Measurements from ENCODE around the gene ETS2. TPM values are rescaled to one million over a fixed set of nuclear protein-coding genes. Genes with fewer than 3 reads are reported as not detected.

ETS2 gene
- total RNA-seq, 2 experiments from 2014 or later: 17.0 to 20.1 TPM

DNA sequence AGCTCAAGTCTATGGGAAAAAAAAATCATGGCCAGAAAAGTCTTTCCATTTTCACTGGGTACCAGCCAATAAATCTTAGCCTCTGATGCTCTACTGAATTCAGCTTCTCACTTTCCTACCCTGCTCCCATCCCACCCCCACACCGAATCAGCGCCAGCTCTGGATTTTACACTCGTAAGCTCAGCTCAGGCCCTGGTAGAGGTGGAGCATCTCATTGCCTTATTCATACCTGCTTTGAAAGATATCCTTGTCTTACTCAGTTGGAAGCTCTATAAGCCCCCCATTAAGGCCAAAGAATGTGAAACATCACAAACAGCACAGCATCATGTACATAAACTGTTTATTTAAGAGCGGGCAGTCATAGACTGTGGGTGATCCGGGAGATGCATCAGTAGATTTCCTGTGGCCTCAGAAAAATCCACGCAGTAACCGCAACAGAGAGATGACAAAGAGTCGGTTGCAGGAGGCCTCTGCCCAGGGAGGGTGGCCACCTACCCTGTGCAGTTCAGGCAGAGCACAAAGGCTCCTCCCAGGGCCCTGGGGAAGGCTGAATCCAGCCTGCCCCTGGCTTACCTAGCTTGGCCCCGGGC, 36.4 kb upstream of the ETS2 start:
- Mint-ChIP-seq H3K36me3 (ENCODE audit: low read depth) (peaks cover 10% of the 10 kb centered on the region), H3K4me3 (no peak overlapping the region), H3K9me3 (ENCODE audit: insufficient read depth) (no peaks in the 10 kb centered on the region), H3K4me1 (ENCODE audit: low read depth) (peaks cover 45% of the 10 kb centered on the region), H3K27ac (peak overlapping the region; percentile 100), H3K27me3 (ENCODE audit: low read depth) (no peaks in the 10 kb centered on the region)
- CTCF ChIA-PET: interaction anchor here (0.8 to 3.4 kb wide), 6 partner anchors 8 to 38 kb away, joined by 3 to 17 read pairs (median 4); no protein-coding TSS in a partner anchor
- ATAC-seq (no peak), DNase-seq (no peak)
- POLR2A ChIA-PET: interaction anchor here (0.7 to 3.2 kb wide), 6 partner anchors 11 to 235 kb away, joined by 3 to 10 read pairs (median 4); partner anchors contain the start of gene ETS2

DNA sequence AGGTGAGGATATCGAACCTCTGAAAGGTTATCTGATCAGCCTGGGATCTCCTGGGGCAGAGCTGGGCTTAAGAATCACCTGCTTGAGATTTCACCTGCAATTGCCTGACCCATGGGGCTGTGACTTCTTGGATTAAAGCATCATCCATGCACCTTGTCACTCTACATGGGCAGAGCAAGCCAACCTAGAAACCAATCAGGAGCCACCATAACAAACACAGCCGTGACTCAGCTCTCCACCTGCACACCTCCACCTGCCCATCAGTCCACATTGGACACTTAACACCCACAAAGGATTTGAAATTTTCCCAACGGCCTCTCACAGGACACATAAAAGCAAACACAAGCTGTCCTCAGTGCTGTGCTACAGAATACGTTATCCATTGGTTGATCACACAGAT, 35.1 kb upstream of the ETS2 start:
- POLR2A ChIA-PET: interaction anchor here (1.1 to 3.2 kb wide), 2 partner anchors 35 to 234 kb away, joined by 3 to 10 read pairs; partner anchors contain the start of gene ETS2

DNA sequence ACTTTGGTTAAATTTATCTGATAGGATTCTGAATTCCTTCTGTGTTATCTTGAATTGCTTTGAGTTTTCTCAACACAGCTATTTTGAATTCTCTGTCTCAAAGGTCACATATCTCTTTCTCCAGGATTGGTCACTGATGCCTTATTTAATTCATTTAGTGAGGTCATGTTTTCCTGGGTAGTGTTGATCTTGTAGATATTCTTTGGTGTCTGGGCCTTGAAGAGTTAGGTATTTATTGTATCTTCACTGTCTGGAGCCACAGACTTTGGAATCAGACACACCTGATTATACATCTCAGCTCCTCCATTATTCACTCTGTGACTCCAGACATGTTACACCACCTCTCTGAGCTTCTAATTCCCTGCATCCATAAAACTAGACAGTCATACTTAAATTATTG, 34.2 kb upstream of the ETS2 start:
- Mint-ChIP-seq H3K9me3 (ENCODE audit: insufficient read depth) (no peaks in the 10 kb centered on the region), H3K27me3 (ENCODE audit: low read depth) (no peaks in the 10 kb centered on the region), H3K4me1 (ENCODE audit: low read depth) (peaks cover 41% of the 10 kb centered on the region), H3K36me3 (ENCODE audit: low read depth) (no peaks in the 10 kb centered on the region), H3K4me3 (no peak overlapping the region), H3K27ac (no peak overlapping the region)
- ATAC-seq (no peak), DNase-seq (no peak)
- CTCF ChIA-PET: no interaction called here
- POLR2A ChIA-PET: no interaction called here

More for the DNA sequence above, 35.1 kb upstream of the ETS2 start:
- DNase-seq (no peak), ATAC-seq (no peak)
- Mint-ChIP-seq H3K4me3 (no peak overlapping the region), H3K27me3 (ENCODE audit: low read depth) (no peaks in the 10 kb centered on the region), H3K36me3 (ENCODE audit: low read depth) (peaks cover 5% of the 10 kb centered on the region), H3K9me3 (ENCODE audit: insufficient read depth) (no peaks in the 10 kb centered on the region), H3K27ac (no peak overlapping the region), H3K4me1 (ENCODE audit: low read depth) (peaks cover 43% of the 10 kb centered on the region)
- CTCF ChIA-PET: interaction anchor here (1.3 to 3.3 kb wide), 2 partner anchors 16 to 35 kb away, joined by 4 to 17 read pairs; no protein-coding TSS in a partner anchor

DNA sequence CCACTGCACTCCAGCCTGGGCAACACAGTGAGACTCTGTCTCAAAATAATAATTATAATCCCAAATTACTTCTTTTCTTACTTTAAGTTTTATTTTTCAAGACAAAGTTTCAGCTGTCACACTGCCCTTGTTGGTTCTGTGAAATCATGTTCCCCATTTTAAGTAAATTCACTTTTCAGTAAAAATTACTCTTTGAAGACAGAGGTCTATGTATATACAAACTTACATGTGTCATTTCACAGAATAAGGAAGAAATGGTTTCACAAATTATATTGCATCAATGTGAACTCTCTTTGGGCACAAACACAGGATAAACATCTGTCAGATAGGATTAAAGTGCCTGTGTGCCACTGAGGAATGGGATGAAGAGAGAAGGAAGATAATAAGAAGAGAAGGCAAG, 33.1 kb upstream of the ETS2 start:
- Mint-ChIP-seq H3K36me3 (ENCODE audit: low read depth) (no peaks in the 10 kb centered on the region), H3K9me3 (ENCODE audit: insufficient read depth) (no peaks in the 10 kb centered on the region), H3K4me1 (ENCODE audit: low read depth) (peaks cover 45% of the 10 kb centered on the region), H3K4me3 (no peak overlapping the region), H3K27ac (no peak overlapping the region), H3K27me3 (ENCODE audit: low read depth) (no peaks in the 10 kb centered on the region)
- ATAC-seq (no peak), DNase-seq (no peak)
- ChIA-PET POLR2A (no interaction called here), CTCF (interaction anchor here (1.5 kb wide), 1 partner anchor 34 kb away, joined by 3 read pairs; the partner anchor contains the start of gene ETS2)

DNA sequence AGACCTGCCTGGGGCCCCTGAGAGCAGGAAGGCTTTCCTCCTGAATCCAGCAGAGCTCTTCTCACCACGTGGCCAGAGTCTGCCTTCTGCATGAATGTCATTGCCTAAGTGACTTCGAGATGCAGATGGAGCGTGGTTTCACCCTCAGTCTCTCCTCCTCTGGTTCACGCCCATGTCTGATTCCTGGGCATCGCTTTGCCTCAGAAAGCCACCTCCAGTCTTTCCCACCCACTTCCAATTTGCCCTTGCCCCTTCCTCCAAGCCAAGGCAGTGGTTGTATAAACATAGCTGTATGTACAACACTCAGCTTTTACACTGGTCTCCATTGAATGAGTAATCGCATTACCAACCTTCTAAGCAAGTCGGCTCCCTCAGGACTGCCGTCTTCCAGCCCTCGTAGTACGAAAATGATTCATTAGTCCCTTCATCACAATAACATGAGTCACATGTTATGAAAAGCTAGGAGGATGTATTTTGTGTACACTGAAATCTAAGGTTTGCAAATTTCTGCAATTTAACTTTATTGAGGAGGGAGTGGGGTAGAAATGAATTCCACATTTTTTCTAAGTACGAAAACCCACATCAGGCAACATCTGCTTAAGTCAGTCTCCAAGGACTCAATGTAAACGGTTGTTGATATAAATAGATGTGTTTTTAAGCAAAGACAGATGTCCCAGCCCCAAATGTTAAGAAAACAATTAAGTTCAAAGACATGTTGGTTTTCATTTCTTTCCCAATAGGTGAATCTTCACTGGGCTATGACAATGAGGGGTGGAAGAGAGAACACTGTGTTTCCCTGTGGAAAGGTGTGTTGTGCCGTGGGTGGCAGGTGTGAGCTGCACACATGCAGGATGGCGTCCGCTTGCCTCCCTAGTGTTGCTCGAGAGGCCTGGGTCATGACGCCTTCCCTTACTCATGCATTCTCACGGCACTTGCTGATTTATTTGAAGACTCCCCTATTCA, 32.3 kb upstream of the ETS2 start:
- ATAC-seq: no peak
- no peak overlapping the region for H3K27ac Mint-ChIP-seq
- H3K4me3 Mint-ChIP-seq: no peak overlapping the region
- peaks cover 3% of the 10 kb centered on the region for H3K9me3 Mint-ChIP-seq (ENCODE audit: insufficient read depth)
- CTCF ChIA-PET: interaction anchor here (1.5 kb wide), 1 partner anchor 33 kb away, joined by 3 read pairs; the partner anchor contains the start of gene ETS2
- POLR2A ChIA-PET: no interaction called here
- peaks cover 2% of the 10 kb centered on the region for H3K36me3 Mint-ChIP-seq (ENCODE audit: low read depth)
- peaks cover 45% of the 10 kb centered on the region for H3K4me1 Mint-ChIP-seq (ENCODE audit: low read depth)
- no peak for DNase-seq
- no peaks in the 10 kb centered on the region for H3K27me3 Mint-ChIP-seq (ENCODE audit: low read depth)

DNA sequence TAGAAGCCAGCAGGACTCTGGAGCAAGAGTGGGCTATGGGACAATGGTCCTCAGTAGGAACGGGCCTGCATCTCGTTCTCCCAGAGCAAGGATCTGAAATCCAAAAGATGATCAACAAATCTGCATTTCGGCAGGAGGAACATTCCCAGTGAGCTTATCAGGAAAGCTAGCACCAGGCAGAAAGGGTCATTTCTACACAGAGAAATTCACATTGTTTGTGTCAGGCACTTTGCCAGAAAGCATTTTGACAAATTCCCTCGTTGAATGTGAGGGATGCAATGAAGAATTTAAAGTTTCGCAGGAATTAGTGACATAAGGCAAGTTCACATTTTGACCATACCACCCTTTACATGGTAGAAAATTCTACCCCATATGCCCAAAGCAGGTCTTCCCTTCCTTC, 31.6 kb upstream of the ETS2 start:
- ChIA-PET POLR2A (no interaction called here), CTCF (no interaction called here)
- Mint-ChIP-seq H3K27ac (no peak overlapping the region), H3K4me1 (ENCODE audit: low read depth) (peaks cover 39% of the 10 kb centered on the region), H3K27me3 (ENCODE audit: low read depth) (no peaks in the 10 kb centered on the region), H3K36me3 (ENCODE audit: low read depth) (peaks cover 10% of the 10 kb centered on the region), H3K9me3 (ENCODE audit: insufficient read depth) (peaks cover 10% of the 10 kb centered on the region), H3K4me3 (no peak overlapping the region)
- ATAC-seq (no peak), DNase-seq (no peak)

DNA sequence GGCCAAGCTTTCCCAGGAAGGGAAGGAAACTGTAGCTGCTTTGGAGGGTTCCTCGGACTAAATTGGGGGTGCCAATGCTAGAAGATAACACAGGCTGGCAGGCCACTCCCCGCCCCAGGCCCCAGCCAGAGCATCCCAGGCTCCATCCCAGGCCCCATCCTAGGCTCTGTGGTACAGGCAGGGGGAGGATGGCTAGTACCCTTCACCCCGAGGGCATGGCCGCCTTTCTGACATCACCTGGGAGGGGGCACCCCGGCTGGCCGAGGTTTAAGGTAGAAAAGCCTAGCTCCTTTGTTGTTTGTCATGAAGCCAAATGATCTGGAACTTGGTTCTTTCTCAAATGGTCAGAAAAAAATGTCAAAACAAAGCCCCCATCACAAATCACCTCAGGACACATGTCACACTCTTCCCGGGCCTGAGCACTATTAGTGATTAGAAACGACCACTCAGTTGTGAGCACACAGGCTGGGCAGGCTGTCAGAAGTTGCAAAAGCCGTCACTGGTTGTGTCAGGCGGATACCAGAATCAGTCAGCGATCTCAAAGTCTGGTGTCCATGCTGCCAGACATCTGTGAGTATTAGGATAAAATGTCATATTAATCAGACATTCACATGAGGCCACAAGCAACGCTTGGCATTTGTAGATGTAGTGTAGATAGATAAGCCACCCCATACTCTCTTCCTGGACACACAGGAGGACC, 31.0 kb upstream of the ETS2 start:
- DNase-seq (no peak), ATAC-seq (no peak)
- H3K4me3 Mint-ChIP-seq: no peak overlapping the region
- no peak overlapping the region for H3K27ac Mint-ChIP-seq
- POLR2A ChIA-PET: no interaction called here
- no peaks in the 10 kb centered on the region for H3K27me3 Mint-ChIP-seq (ENCODE audit: low read depth)
- peaks cover 13% of the 10 kb centered on the region for H3K36me3 Mint-ChIP-seq (ENCODE audit: low read depth)
- H3K4me1 Mint-ChIP-seq (ENCODE audit: low read depth): peaks cover 34% of the 10 kb centered on the region
- H3K9me3 Mint-ChIP-seq (ENCODE audit: insufficient read depth): peaks cover 14% of the 10 kb centered on the region
- CTCF ChIA-PET: no interaction called here

DNA sequence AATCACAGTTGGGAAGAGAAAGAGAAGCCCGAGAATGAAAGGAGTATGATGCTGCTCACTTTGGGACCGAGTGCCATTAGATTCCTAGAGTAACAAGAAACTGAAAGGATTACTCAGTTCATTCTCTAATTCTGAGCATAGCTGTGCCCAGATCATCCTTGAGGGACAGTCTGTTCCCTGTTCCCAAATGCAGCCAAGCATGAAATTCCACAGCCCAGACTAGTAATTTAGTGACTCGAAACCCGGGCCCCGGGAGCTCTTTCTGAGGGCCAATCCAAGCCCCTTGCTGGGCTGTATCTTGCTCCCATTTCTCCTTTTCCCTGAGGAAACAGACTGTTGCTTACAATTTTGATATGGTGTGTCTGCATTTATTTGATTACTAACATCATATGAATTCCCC, 30.0 kb upstream of the ETS2 start:
- DNase-seq: no peak
- POLR2A ChIA-PET: no interaction called here
- no peak overlapping the region for H3K27ac Mint-ChIP-seq
- peaks cover 18% of the 10 kb centered on the region for H3K9me3 Mint-ChIP-seq (ENCODE audit: insufficient read depth)
- no peaks in the 10 kb centered on the region for H3K27me3 Mint-ChIP-seq (ENCODE audit: low read depth)
- CTCF ChIA-PET: no interaction called here
- peaks cover 39% of the 10 kb centered on the region for H3K4me1 Mint-ChIP-seq (ENCODE audit: low read depth)
- no peak for ATAC-seq
- H3K36me3 Mint-ChIP-seq (ENCODE audit: low read depth): peaks cover 15% of the 10 kb centered on the region
- H3K4me3 Mint-ChIP-seq: no peak overlapping the region

DNA sequence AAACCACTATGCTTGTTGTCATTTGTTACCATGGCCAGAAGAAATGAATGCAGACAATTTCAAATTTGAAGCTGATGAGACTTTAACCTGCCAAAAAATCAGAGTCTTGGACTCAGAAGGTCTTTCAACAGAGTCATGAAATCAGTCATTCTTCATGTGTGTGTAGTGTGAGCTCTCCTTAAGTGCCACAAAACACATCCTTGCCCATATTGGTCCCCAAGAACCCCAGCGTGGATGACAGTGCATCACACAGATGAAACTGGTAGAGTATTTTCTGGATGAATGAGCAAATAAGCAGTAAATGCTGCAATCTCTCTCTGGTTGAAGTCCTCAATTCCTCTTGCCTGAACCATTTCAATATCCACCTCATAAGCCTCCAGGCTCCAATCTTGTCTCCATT, 28.7 kb upstream of the ETS2 start:
- peak overlapping the region; percentile 13 for H3K27ac Mint-ChIP-seq
- peaks cover 26% of the 10 kb centered on the region for H3K36me3 Mint-ChIP-seq (ENCODE audit: low read depth)
- DNase-seq (no peak), ATAC-seq (no peak)
- POLR2A ChIA-PET: no interaction called here
- H3K9me3 Mint-ChIP-seq (ENCODE audit: insufficient read depth): peaks cover 20% of the 10 kb centered on the region
- no peak overlapping the region for H3K4me3 Mint-ChIP-seq
- no peaks in the 10 kb centered on the region for H3K27me3 Mint-ChIP-seq (ENCODE audit: low read depth)
- H3K4me1 Mint-ChIP-seq (ENCODE audit: low read depth): peaks cover 44% of the 10 kb centered on the region
- CTCF ChIA-PET: interaction anchor here (1.4 to 1.5 kb wide), 2 partner anchors 9 to 26 kb away, joined by 3 to 4 read pairs; no protein-coding TSS in a partner anchor

DNA sequence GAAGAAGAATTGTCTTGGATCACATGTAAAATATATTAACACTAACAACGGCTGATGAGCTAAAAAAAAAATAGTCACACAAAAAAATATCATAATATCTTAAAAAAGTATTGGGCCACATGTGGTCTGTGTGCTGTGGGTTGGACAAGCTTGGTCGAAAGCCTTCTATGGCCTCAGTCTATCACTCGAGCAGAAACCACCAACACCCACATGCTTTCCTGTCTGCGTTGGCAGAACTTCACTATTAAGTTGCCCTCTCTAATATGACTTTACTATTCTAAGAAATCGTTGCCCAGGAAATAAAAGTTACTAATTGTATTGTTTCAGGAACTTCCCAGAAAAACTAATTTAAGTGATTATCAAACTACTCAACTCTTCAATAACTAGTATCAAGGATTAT, 28.2 kb upstream of the ETS2 start:
- POLR2A ChIA-PET: no interaction called here
- Mint-ChIP-seq H3K27ac (peak overlapping the region; percentile 21), H3K36me3 (ENCODE audit: low read depth) (peaks cover 30% of the 10 kb centered on the region), H3K9me3 (ENCODE audit: insufficient read depth) (peaks cover 20% of the 10 kb centered on the region), H3K4me1 (ENCODE audit: low read depth) (peaks cover 44% of the 10 kb centered on the region), H3K4me3 (no peak overlapping the region), H3K27me3 (ENCODE audit: low read depth) (no peaks in the 10 kb centered on the region)
- no peak for ATAC-seq
- CTCF ChIA-PET: interaction anchor here (1.4 to 1.5 kb wide), 2 partner anchors 10 to 26 kb away, joined by 3 to 4 read pairs; no protein-coding TSS in a partner anchor
- DNase-seq: no peak

DNA sequence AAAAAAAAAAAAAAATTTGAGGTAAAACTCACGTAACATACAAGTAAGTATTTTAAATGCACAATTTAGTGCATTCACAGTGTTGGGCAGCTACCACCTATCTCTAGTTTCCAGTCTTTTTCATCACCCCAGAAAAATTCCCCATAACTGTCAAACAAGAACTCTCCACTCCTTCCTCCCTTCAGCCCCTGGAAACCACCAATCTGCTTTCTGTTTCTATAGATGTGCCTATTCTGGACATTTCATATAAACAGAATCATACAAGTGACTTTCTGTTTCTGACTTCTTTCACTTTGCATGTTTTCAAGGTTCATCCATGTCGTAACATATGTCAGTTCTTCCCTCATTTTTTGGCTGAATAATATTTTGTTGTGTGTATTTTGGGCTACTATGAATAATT, 24.9 kb upstream of the ETS2 start:
- Mint-ChIP-seq H3K36me3 (ENCODE audit: low read depth) (peaks cover 34% of the 10 kb centered on the region), H3K27ac (peak overlapping the region; percentile 21), H3K9me3 (ENCODE audit: insufficient read depth) (peaks cover 24% of the 10 kb centered on the region), H3K27me3 (ENCODE audit: low read depth) (no peaks in the 10 kb centered on the region), H3K4me1 (ENCODE audit: low read depth) (peaks cover 34% of the 10 kb centered on the region), H3K4me3 (no peak overlapping the region)
- DNase-seq: no peak
- ATAC-seq: no peak
- ChIA-PET CTCF (no interaction called here), POLR2A (no interaction called here)
